HEK293 (cell line): ENCODE data around the gene RECK.

Source experiments
- CTCF ChIA-PET: fragments of 350-600 bp; formaldehyde crosslinking; extraction: SDS; loops from one replicate; lab custom pipeline; 2021; ENCODE audit warnings: antibody characterized with exemption; lab: Yijun Ruan, JAX
- POLR2A ChIA-PET: fragments of 300-600 bp; formaldehyde crosslinking; extraction: SDS; loops from one replicate; lab custom pipeline; 2020; ENCODE audit warnings: antibody characterized with exemption, inconsistent platforms; lab: Yijun Ruan, JAX
- H3K27ac ChIP-seq: fragments of 200-500 bp; sonication (Bioruptor generic); 2 replicates; pipeline ENCODE4 v1.5.1; 2014; ENCODE audit warnings: low read depth, low read length, control low read depth, inconsistent platforms; ENCODE audit errors: extremely low read depth
- H3K36me3 ChIP-seq, 2 experiments: fragments of 200-500 bp in 1 of 2; sonication (Bioruptor generic) in 1 of 2; 1 replicate in 1 of 2; 2 replicates in 1 of 2; pipeline ENCODE4 v1.5.1; 2014 to 2017; ENCODE audit warnings: inconsistent platforms in 2 of 2, low read length in 2 of 2; ENCODE audit not compliant: control insufficient read depth in 2 of 2, insufficient read depth in 1 of 2
- H3K4me1 ChIP-seq: fragments of 200-500 bp; sonication (Bioruptor generic); 2 replicates; pipeline ENCODE4 v1.5.1; 2014; ENCODE audit warnings: mild to moderate bottlenecking, low read length, inconsistent platforms; ENCODE audit not compliant: control insufficient read depth, insufficient read depth
- H3K4me3 ChIP-seq: 2 replicates; pipeline ENCODE4 v1.5.1; 2011; ENCODE audit warnings: low read depth, mild to moderate bottlenecking, control low read depth, low read length, moderate library complexity
- H3K9me3 ChIP-seq: fragments of 200-500 bp; sonication (Bioruptor generic); 2 replicates; pipeline ENCODE4 v1.5.1; 2014; ENCODE audit warnings: low read depth, low read length, inconsistent platforms; ENCODE audit not compliant: control insufficient read depth, insufficient read depth
- ATF2 ChIP-seq: fragments of 450-650 bp; formaldehyde crosslinking; IDR thresholded peaks from 2 replicates; pipeline ENCODE4 v1.5.1; 2016; ENCODE audit warnings: missing biosample characterization, missing genetic modification characterization, low read depth
- KLF9 ChIP-seq: fragments of 450-650 bp; formaldehyde crosslinking; IDR thresholded peaks from 2 replicates; pipeline ENCODE4 v1.5.1; 2016; ENCODE audit warnings: missing biosample characterization, missing genetic modification characterization, low read depth
- MEIS1 ChIP-seq: sonication (generic); formaldehyde crosslinking; IDR thresholded peaks from 2 replicates; pipeline ENCODE4 v1.8.1; 2022; ENCODE audit warnings: missing genetic modification reagents, mild to moderate bottlenecking, borderline replicate concordance
- PRDM1 ChIP-seq: fragments of 450-650 bp; formaldehyde crosslinking; IDR thresholded peaks from 2 replicates; pipeline ENCODE4; 2016; ENCODE audit warnings: missing biosample characterization, missing genetic modification characterization
- PRDM2 ChIP-seq: fragments of 450-650 bp; formaldehyde crosslinking; IDR thresholded peaks from 2 replicates; pipeline ENCODE4 v1.5.1; 2016; ENCODE audit warnings: missing biosample characterization, missing genetic modification characterization, borderline replicate concordance
- PRDM4 ChIP-seq: fragments of 450-650 bp; formaldehyde crosslinking; IDR thresholded peaks from 2 replicates; pipeline ENCODE4 v1.5.1; 2017; ENCODE audit warnings: missing biosample characterization, missing genetic modification characterization
- SCRT2 ChIP-seq: fragments of 450-650 bp; formaldehyde crosslinking; IDR thresholded peaks from 2 replicates; pipeline ENCODE4 v1.5.1; 2016; ENCODE audit warnings: missing biosample characterization, missing genetic modification characterization
- SETDB1 ChIP-seq: IDR thresholded peaks from one replicate; pipeline ENCODE4 v1.6.1; 2017; ENCODE audit warnings: mild to moderate bottlenecking, low read length, moderate library complexity, mixed read lengths; ENCODE audit not compliant: insufficient read length
- SP3 ChIP-seq: fragments of 450-650 bp; formaldehyde crosslinking; IDR thresholded peaks from 2 replicates; pipeline ENCODE4 v1.5.1; 2016; ENCODE audit warnings: missing biosample characterization, missing genetic modification characterization
- ZBTB7A ChIP-seq: fragments of 450-650 bp; formaldehyde crosslinking; IDR thresholded peaks from 2 replicates; pipeline ENCODE4 v1.5.1; 2016; ENCODE audit warnings: low read depth, missing biosample characterization, missing genetic modification characterization
- ZEB2 ChIP-seq: fragments of 450-650 bp; formaldehyde crosslinking; IDR thresholded peaks from 2 replicates; pipeline ENCODE4 v1.5.1; 2016; ENCODE audit warnings: missing biosample characterization, missing genetic modification characterization
- ZIC2 ChIP-seq: fragments of 450-650 bp; formaldehyde crosslinking; IDR thresholded peaks from 2 replicates; pipeline ENCODE4 v1.5.1; 2016; ENCODE audit warnings: missing biosample characterization, missing genetic modification characterization
- ZNF10 ChIP-seq: fragments of 450-650 bp; formaldehyde crosslinking; IDR thresholded peaks from 2 replicates; pipeline ENCODE4 v1.5.1; 2017; ENCODE audit warnings: missing biosample characterization, missing genetic modification characterization
- ZNF121 ChIP-seq: fragments of 450-650 bp; formaldehyde crosslinking; IDR thresholded peaks from 2 replicates; pipeline ENCODE4 v1.5.1; 2016; ENCODE audit warnings: missing biosample characterization, missing genetic modification characterization
- ZNF138 ChIP-seq: fragments of 450-650 bp; formaldehyde crosslinking; IDR thresholded peaks from 2 replicates; pipeline ENCODE4 v1.5.1; 2016; ENCODE audit warnings: missing biosample characterization, missing genetic modification characterization, borderline replicate concordance
- ZNF266 ChIP-seq: fragments of 450-650 bp; formaldehyde crosslinking; IDR thresholded peaks from 2 replicates; pipeline ENCODE4 v1.5.1; 2016; ENCODE audit warnings: missing biosample characterization, missing genetic modification characterization, low read depth
- ZNF354C ChIP-seq: fragments of 450-650 bp; formaldehyde crosslinking; IDR thresholded peaks from 2 replicates; pipeline ENCODE4 v1.5.1; 2016; ENCODE audit warnings: missing biosample characterization, missing genetic modification characterization, low read depth, borderline replicate concordance
- ZNF404 ChIP-seq: fragments of 450-650 bp; formaldehyde crosslinking; IDR thresholded peaks from 2 replicates; pipeline ENCODE4 v1.5.1; 2017; ENCODE audit warnings: missing biosample characterization, missing genetic modification characterization
- ZNF555 ChIP-seq: fragments of 450-650 bp; formaldehyde crosslinking; conservative IDR thresholded peaks from 2 replicates; pipeline ENCODE4 v1.5.1; 2017; ENCODE audit warnings: missing biosample characterization, mild to moderate bottlenecking, missing genetic modification characterization, inconsistent platforms
- ZNF560 ChIP-seq: fragments of 450-650 bp; formaldehyde crosslinking; IDR thresholded peaks from 2 replicates; pipeline ENCODE4 v1.5.1; 2017; ENCODE audit warnings: missing biosample characterization, missing genetic modification characterization, borderline replicate concordance
- ZNF623 ChIP-seq: fragments of 450-650 bp; formaldehyde crosslinking; IDR thresholded peaks from 2 replicates; pipeline ENCODE4 v1.5.1; 2016; ENCODE audit warnings: missing biosample characterization, missing genetic modification characterization
- ZNF626 ChIP-seq: fragments of 450-650 bp; sonication (Bioruptor Pico); formaldehyde crosslinking; IDR thresholded peaks from 2 replicates; pipeline ENCODE4 v1.5.1; 2018; ENCODE audit warnings: missing biosample characterization, missing genetic modification characterization, inconsistent platforms
- ZNF701 ChIP-seq: fragments of 450-650 bp; formaldehyde crosslinking; IDR thresholded peaks from 2 replicates; pipeline ENCODE4 v1.5.1; 2016; ENCODE audit warnings: missing biosample characterization, missing genetic modification characterization

Gene RECK

GRCh38 chr9:36039696-36040095 lies 3.0 kb downstream of the RECK start (continued):
- no peak for TF ChIP-seq KLF9 (tag by site-specific recombination)
- TF ChIP-seq, all 188 proteins: peak for 0

- peak; percentile 12; the same call in 1 of the 2 replicates for TF ChIP-seq ZNF555 (tag by site-specific recombination)
- TF ChIP-seq ZNF701, result no peak
- no peak for TF ChIP-seq ZNF138 (tag by site-specific recombination)
- TF ChIP-seq SETDB1, result no peak
- Histone ChIP-seq H3K4me1 (peaks cover 6% of the 10 kb centered on the region), H3K27ac (no peak overlapping the region), H3K9me3 (no peaks in the 10 kb centered on the region), H3K36me3 (no peaks in the 10 kb centered on the region), H3K4me3 (no peak overlapping the region)
- ChIA-PET POLR2A (interaction anchor here (0.9 kb wide), 1 partner anchor 150 kb away, joined by 3 read pairs; the partner anchor contains the start of gene CLTA), CTCF (interaction anchor here (0.6 to 1.4 kb wide), 5 partner anchors 21 to 137 kb away, joined by 3 to 4 read pairs (median 3); no protein-coding TSS in a partner anchor)
These were observed 3.7 kb downstream of the RECK start for GRCh38 chr9:36040271-36040925.

- Histone ChIP-seq H3K9me3 (no peaks in the 10 kb centered on the region), H3K4me3 (no peak overlapping the region), H3K36me3 (no peaks in the 10 kb centered on the region), H3K27ac (no peak overlapping the region), H3K4me1 (peaks cover 6% of the 10 kb centered on the region)
- CTCF ChIA-PET, result interaction anchor here (0.8 to 1.4 kb wide), 4 partner anchors 12 to 89 kb away, joined by 3 to 8 read pairs (median 4); no protein-coding TSS in a partner anchor
- POLR2A ChIA-PET, result interaction anchor here (0.7 kb wide), 1 partner anchor 431 kb away, joined by 3 read pairs; no protein-coding TSS in a partner anchor
- TF ChIP-seq ZNF626 (tag by site-specific recombination) (no peak), ATF2 (no peak), SP3 (tag by site-specific recombination) (no peak), ZBTB7A (tag by site-specific recombination) (no peak), ZNF560 (tag by site-specific recombination) (no peak), ZNF404 (tag by site-specific recombination) (no peak), MEIS1 (CRISPR knock-in tag) (no peak), ZNF121 (tag by site-specific recombination) (no peak), ZIC2 (tag by site-specific recombination) (no peak), ZEB2 (tag by site-specific recombination) (no peak), PRDM4 (tag by site-specific recombination) (no peak), ZNF623 (no peak), SCRT2 (tag by site-specific recombination) (no peak), PRDM1 (tag by site-specific recombination) (no peak), ZNF266 (tag by site-specific recombination) (no peak), ZNF354C (tag by site-specific recombination) (no peak), PRDM2 (tag by site-specific recombination) (no peak), ZNF10 (no peak)
These were observed 4.8 kb downstream of the RECK start for GRCh38 chr9:36041506-36041905.
